Endothelial cell of umbilical vein (primary cell): Measurements from ENCODE around the gene SAMD11. TPM values are rescaled to one million over a fixed set of nuclear protein-coding genes. Genes with fewer than 3 reads are reported as not detected.
"Not testable (repeated sequence)": the region's sequence is repeated elsewhere in the genome, so short reads cannot be mapped to it uniquely, and the experiment has no call there.

Experiments
- BruUV-seq: library from RNA; stranded (reverse); fragments of 400-500 nt; replicated peaks from 2 replicates; lab custom pipeline; 2021; lab: Mats Ljungman, UMichigan
- CTCF ChIA-PET: fragments of 300-600, 350-600 bp; sonication (Branson Sonifier 250); formaldehyde crosslinking; loops from one replicate; lab custom pipeline; 2021; ENCODE audit warnings: antibody characterized with exemption, inconsistent platforms; lab: Charles Lee
- POLR2A ChIA-PET: fragments of 300-600, 350-600 bp; sonication (Branson Sonifier 250); formaldehyde crosslinking; loops from one replicate; lab custom pipeline; 2021; ENCODE audit warnings: antibody characterized with exemption, inconsistent platforms; lab: Charles Lee
- DNase-seq: peaks from one replicate; pipeline ENCODE4 v3.0.0-alpha.2; 2011; ENCODE audit warnings: low read depth, low spot score
- FAIRE-seq: peaks from 2 replicates; lab custom pipeline; 2011; peaks lifted over from hg19 to GRCh38; lab: Jason Lieb, UNC
- H2AFZ ChIP-seq: 2 replicates; pipeline ENCODE4 v1.6.0; 2012; ENCODE audit warnings: low read depth, low read length, control low read depth, inconsistent platforms
- H3K27ac ChIP-seq: 2 replicates; pipeline ENCODE4 v1.5.1; 2011; ENCODE audit warnings: low read depth, mild to moderate bottlenecking, control low read depth, low read length, moderate library complexity; ENCODE audit not compliant: insufficient read depth
- H3K27me3 ChIP-seq, 2 experiments: 2 replicates each; pipeline versions ENCODE4 v1.6.0 to v1.6.1; 2011; ENCODE audit warnings: low read length in 2 of 2, mixed read lengths in 1 of 2; ENCODE audit not compliant: control insufficient read depth in 2 of 2, insufficient read depth in 2 of 2
- H3K36me3 ChIP-seq, 2 experiments: 2 replicates in 1 of 2; 3 replicates in 1 of 2; pipeline ENCODE4 v1.5.1; 2011; ENCODE audit warnings: low read length in 2 of 2, mild to moderate bottlenecking in 1 of 2, moderate library complexity in 1 of 2; ENCODE audit not compliant: control insufficient read depth in 2 of 2, insufficient read depth in 2 of 2; ENCODE audit errors: extremely low read depth in 1 of 2
- H3K4me1 ChIP-seq: 3 replicates; pipeline ENCODE4 v1.5.1; 2011; ENCODE audit warnings: mild to moderate bottlenecking, low read length; ENCODE audit not compliant: control insufficient read depth, insufficient read depth; ENCODE audit errors: extremely low read depth
- H3K4me2 ChIP-seq: 2 replicates; pipeline ENCODE4 v1.6.1; 2011; ENCODE audit warnings: low read length, control low read depth, mixed read lengths; ENCODE audit not compliant: insufficient read depth
- H3K4me3 ChIP-seq, 3 experiments: fragments of 200-600 bp in 1 of 3; sonication (generic), shearing (Covaris generic) in 1 of 3; replicated peaks in 1 of 3; 2 replicates each; pipeline ENCODE4 v1.5.1; 2011 to 2016; ENCODE audit warnings: control low read depth in 3 of 3, low read length in 3 of 3, mild to moderate bottlenecking in 2 of 3, inconsistent platforms in 1 of 3, low read depth in 1 of 3, moderate library complexity in 1 of 3; ENCODE audit not compliant: insufficient read depth in 1 of 3
- H3K79me2 ChIP-seq: 2 replicates; pipeline ENCODE4 v1.6.0; 2012; ENCODE audit warnings: low read length, inconsistent platforms; ENCODE audit not compliant: control insufficient read depth, insufficient read depth
- H3K9ac ChIP-seq: replicated peaks from 2 replicates; pipeline ENCODE3; 2011; ENCODE audit warnings: low read length, control low read depth; ENCODE audit not compliant: insufficient read depth; ENCODE audit errors: extremely low read depth
- H3K9me1 ChIP-seq: replicated peaks from 3 replicates; pipeline ENCODE4 v1.6.0; 2011; ENCODE audit warnings: mild to moderate bottlenecking, low read length; ENCODE audit not compliant: control insufficient read depth, insufficient read depth; ENCODE audit errors: extremely low read depth
- H3K9me3 ChIP-seq: replicated peaks from 2 replicates; pipeline ENCODE4 v1.5.1; 2012; ENCODE audit warnings: low read length, inconsistent platforms; ENCODE audit not compliant: control insufficient read depth, insufficient read depth
- H4K20me1 ChIP-seq: replicated peaks from 2 replicates; pipeline ENCODE3; 2011; ENCODE audit warnings: mild to moderate bottlenecking, low read length; ENCODE audit not compliant: control insufficient read depth, insufficient read depth; ENCODE audit errors: extremely low read depth
- dilution Hi-C: fragments of 300-500 bp; cut with MboI; formaldehyde crosslinking; loops from one replicate; pipeline ENCODE4 v1.15.0; 2019; ENCODE audit warnings: low sequenced_read_pairs; ENCODE audit not compliant: extremely low pct_ligation_motif_present
- intact Hi-C: fragments of 100-400 bp; cut with micrococcal nuclease; formaldehyde crosslinking; loops from one replicate; pipeline ENCODE4 v1.10.0; 2022
- polyA plus RNA-seq, 4 experiments: library from polyadenylated mRNA; depleted of rRNA in 3 of 4; stranded (reverse) in 3 of 4; unstranded in 1 of 4; fragments of >200 nt; gene quantifications; 2 replicates each; pipeline versions ENCODE4 v1.2.1 to v1.2.3, GENCODE V29; 2011 to 2012; ENCODE audit warnings: missing spikeins in 1 of 4
- total RNA-seq: library from RNA; stranded (reverse); gene quantifications from 2 replicates; pipeline ENCODE4 v1.2.3, GENCODE V29; 2021

SAMD11 gene
- total and polyA plus RNA-seq, 2 donors (not counting 3 experiments of a cell fraction or from before 2014, with no cell fraction given) = not detected

GRCh38 chr1:877209-877986 lies 46.3 kb upstream of the SAMD11 start:
- H3K4me1 ChIP-seq, BruUV-seq, H3K9ac ChIP-seq, DNase-seq, FAIRE-seq, H4K20me1 ChIP-seq, H3K4me2 ChIP-seq, H2AFZ ChIP-seq, H3K9me3 ChIP-seq, dilution Hi-C loops, POLR2A ChIA-PET, H3K79me2 ChIP-seq, intact Hi-C loops, H3K9me1 ChIP-seq, CTCF ChIA-PET, H3K36me3 ChIP-seq, H3K4me3 ChIP-seq, H3K27ac ChIP-seq: not testable (repeated sequence)
- H3K27me3 ChIP-seq = peaks cover 3 to 21% of the 10 kb centered on the region in 2 experiments

DNA sequence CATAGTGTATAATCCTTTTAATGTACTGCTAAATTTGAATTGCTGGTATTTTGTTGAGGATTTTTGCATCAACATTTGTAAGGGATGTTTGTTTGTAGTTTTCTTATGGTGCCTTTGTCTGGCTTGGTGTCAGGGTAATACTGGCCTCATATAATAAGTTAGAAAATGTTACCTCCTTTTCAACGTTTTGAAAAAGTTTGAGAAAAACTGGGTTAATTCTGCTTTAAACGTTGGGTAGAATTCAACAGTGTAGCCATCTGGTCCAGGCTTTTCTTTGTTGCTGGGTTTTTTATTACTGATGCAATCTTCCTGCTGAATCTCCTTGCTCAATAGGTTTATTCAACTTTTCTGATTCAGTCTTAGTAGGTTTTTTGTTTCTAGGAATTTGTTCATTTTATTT lies 43.2 kb upstream of the SAMD11 start:
- H3K9me1 ChIP-seq, H3K4me2 ChIP-seq, DNase-seq, H3K79me2 ChIP-seq, H3K27ac ChIP-seq, H2AFZ ChIP-seq, dilution Hi-C loops, H3K4me3 ChIP-seq, intact Hi-C loops, H3K9me3 ChIP-seq, FAIRE-seq, H4K20me1 ChIP-seq, CTCF ChIA-PET, H3K36me3 ChIP-seq, H3K9ac ChIP-seq, BruUV-seq, H3K4me1 ChIP-seq, POLR2A ChIA-PET: not testable (repeated sequence)
- H3K27me3 ChIP-seq = peaks cover 8 to 25% of the 10 kb centered on the region in 2 experiments

DNA sequence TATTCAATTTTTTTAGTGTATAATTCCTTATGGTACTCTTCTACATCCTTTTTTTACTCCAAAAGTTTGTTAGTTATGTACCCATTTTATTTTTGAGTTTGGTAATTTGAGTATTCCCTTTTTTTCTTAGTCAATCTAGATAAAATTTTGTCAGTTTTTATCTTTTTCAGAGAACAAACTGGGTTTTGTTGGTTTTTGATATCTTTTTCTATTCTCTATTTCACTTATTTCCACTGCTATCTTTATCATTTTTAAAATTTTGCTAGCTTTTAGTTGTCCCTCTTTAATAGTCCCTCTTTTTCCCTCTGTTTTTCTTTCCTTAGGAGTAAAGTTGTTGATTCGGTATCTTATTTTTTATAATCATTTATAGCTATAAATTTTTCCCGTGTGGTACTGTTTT lies 42.8 kb upstream of the SAMD11 start:
- H3K4me3 ChIP-seq, POLR2A ChIA-PET, dilution Hi-C loops, H3K4me2 ChIP-seq, H3K9me3 ChIP-seq, H3K4me1 ChIP-seq, intact Hi-C loops, H2AFZ ChIP-seq, H3K79me2 ChIP-seq, H3K36me3 ChIP-seq, H3K9ac ChIP-seq, H3K27ac ChIP-seq, DNase-seq, H4K20me1 ChIP-seq, FAIRE-seq, H3K9me1 ChIP-seq, CTCF ChIA-PET, BruUV-seq: not testable (repeated sequence)
- peaks cover 8 to 27% of the 10 kb centered on the region in 2 experiments for H3K27me3 ChIP-seq
